ENCODE results near the gene CORO7.

The CORO7 gene

DNA sequence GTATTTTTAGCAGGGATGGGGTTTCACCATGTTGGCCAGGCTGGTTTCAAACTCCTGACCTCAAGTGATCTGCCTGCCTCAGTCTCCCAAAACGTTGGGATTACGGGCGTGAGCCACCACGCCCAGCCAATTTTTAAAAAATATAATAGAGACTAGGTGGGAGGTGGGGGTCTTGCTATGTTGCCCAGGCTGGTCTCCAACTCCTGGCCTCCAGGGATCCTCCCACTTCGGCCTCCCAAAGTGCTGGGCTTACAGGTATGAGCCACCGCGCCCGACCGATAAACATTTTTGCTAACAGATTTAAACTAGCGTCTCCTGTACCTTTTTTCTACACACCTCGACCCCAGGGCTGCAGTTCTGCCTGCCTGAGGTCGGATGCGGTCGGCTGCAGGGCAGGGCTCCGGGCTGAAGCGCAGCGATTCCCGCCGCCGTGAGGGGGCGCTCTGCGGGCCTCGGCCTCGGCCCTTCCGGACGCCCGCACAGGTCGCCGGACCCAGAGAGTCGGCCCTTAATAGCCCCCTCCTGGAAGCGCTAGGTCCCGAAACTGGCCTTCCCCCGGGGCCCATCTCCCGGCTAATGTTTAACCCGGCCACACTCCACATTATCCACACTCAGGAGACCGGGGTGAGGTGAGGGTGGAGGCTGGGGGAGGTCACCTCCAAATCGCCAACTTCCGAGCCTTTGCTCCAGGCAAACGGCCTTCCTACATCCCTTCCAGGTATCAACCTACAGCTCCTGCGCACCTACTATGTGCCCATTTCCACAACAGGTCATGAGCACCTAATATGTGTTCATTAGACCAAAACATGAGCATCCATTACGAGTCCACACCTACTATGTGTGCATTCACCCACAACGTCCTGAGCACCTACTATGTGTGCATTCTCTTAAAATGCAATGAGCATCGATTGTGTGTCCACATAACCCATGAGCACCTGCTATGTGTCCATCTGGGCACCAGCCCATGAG lies 102.5 kb downstream of the CORO7 start:
- CTCF ChIA-PET = interaction anchor here (0.6 kb wide), 1 partner anchor 77 kb away, joined by 4 read pairs; no protein-coding TSS in a partner anchor
- TF ChIP-seq ZNF384 (IDR thresholded peaks at IDR 0.05) (no peak), ARNT (IDR thresholded peaks at IDR 0.05) (0 out of 2 replicates have a peak, but pooled peaks have one; percentile 14)
- POLR2A ChIA-PET = interaction anchor here (1.4 kb wide), 1 partner anchor 14 kb away, joined by 4 read pairs; no protein-coding TSS in a partner anchor
- DNase-seq (ENCODE audit: extremely low spot score) = peak; percentile 80

DNA sequence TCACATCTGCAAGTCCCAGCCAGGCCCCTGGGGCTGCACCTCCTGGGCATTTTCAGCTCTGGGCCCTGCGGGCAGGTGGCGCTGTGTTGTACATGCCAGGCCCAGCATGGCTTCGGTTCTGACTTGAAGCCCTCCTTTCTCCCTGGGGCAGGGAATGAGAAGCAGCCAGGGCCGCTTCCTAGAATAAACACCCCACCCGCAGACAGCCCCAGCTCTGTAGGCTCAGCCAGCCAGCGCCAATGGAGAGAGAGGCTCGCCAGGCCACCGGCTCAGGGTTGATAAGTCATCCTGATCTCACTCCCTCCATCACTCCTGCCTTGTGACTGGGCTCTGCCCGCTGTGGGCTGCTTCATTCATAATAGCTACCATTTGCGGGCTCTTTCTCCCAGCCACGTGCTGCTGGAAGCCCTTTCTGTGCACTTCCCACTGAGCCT lies 106.5 kb downstream of the CORO7 start:
- CTCF ChIA-PET = interaction anchor here (0.9 to 1.4 kb wide), 2 partner anchors 11 to 52 kb away, joined by 3 to 4 read pairs; no protein-coding TSS in a partner anchor
- POLR2A ChIA-PET = interaction anchor here (1.1 to 1.2 kb wide), 2 partner anchors 38 to 126 kb away, joined by 3 to 4 read pairs; no protein-coding TSS in a partner anchor
- TF ChIP-seq FOXM1 (IDR thresholded peaks at IDR 0.05; ENCODE audit: borderline replicate concordance) (no peak), ZNF384 (IDR thresholded peaks at IDR 0.05) (no peak), SUZ12 (IDR thresholded peaks at IDR 0.05) (no peak), SP1 (IDR thresholded peaks at IDR 0.05) (no peak), HDGF (IDR thresholded peaks at IDR 0.05; ENCODE audit: borderline replicate concordance) (no peak), ELF4 (IDR thresholded peaks at IDR 0.05) (no peak), FOXA1 (IDR thresholded peaks at IDR 0.05) (no peak), NFRKB (IDR thresholded peaks at IDR 0.05) (no peak), LEF1 (IDR thresholded peaks at IDR 0.05; ENCODE audit: borderline replicate concordance) (no peak), TARDBP (IDR thresholded peaks at IDR 0.05) (no peak), L3MBTL2 (conservative IDR thresholded peaks at IDR 0.05) (no peak), FOXK2 (IDR thresholded peaks at IDR 0.05) (no peak), CTBP1 (IDR thresholded peaks at IDR 0.05; ENCODE audit: borderline replicate concordance) (no peak), ARNT (IDR thresholded peaks at IDR 0.05) (no peak)
- TF ChIP-seq, protein P1, sequence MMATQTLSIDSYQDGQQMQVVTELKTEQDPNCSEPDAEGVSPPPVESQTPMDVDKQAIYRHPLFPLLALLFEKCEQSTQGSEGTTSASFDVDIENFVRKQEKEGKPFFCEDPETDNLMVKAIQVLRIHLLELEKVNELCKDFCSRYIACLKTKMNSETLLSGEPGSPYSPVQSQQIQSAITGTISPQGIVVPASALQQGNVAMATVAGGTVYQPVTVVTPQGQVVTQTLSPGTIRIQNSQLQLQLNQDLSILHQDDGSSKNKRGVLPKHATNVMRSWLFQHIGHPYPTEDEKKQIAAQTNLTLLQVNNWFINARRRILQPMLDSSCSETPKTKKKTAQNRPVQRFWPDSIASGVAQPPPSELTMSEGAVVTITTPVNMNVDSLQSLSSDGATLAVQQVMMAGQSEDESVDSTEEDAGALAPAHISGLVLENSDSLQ (IDR thresholded peaks at IDR 0.05) = no peak
- DNase-seq (ENCODE audit: extremely low spot score) = peak; percentile 26

DNA sequence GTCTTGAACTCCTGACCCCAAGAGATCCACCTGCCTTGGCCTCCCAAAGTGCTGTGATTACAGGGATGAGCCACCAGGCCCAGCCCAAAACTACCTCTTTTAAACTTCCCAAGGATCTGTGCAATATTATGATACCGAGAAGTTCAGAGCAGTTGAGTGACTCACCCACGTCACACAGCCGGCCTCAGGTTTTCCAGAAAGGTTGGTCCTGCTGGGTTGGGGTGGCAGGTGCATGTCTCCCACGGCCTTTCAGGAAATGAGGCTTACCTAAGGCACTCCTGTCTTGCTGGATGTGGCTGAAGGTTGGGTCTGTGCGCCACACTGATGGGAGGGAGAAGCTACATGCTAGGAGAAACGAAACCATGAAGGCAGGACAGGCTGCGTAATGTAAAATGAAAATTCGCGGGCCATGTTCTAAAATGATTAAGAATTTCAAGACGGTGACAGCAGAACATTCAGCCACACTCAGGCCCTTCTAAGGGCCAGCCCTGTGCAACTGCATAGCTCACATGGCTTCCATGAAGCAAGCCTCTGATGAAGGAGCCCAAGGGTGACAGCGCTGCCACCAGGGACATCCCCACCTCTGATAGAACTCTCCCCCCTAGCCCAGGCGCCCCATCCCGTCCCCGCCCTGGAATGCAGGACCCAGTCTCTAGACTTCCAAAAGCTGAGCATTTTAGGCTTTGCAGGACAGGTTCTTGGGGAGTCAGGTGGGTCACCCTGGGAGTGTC lies 107.1 kb downstream of the CORO7 start:
- TF ChIP-seq CTBP1 (IDR thresholded peaks at IDR 0.05; ENCODE audit: borderline replicate concordance) = no peak
- no peak for TF ChIP-seq ZNF384 (IDR thresholded peaks at IDR 0.05)
- TF ChIP-seq SUZ12 (IDR thresholded peaks at IDR 0.05) = no peak
- no peak for TF ChIP-seq FOXA1 (IDR thresholded peaks at IDR 0.05)
- no peak for TF ChIP-seq NFRKB (IDR thresholded peaks at IDR 0.05)
- TF ChIP-seq TARDBP (IDR thresholded peaks at IDR 0.05) = no peak
- TF ChIP-seq, protein P1 (IDR thresholded peaks at IDR 0.05) = no peak
- no peak for TF ChIP-seq ELF4 (IDR thresholded peaks at IDR 0.05)
- TF ChIP-seq HDGF (IDR thresholded peaks at IDR 0.05; ENCODE audit: borderline replicate concordance) = no peak
- ChIA-PET POLR2A (interaction anchor here (1.1 to 2.1 kb wide), 4 partner anchors 12 to 126 kb away, joined by 3 to 10 read pairs (median 4); no protein-coding TSS in a partner anchor), CTCF (interaction anchor here (1.4 kb wide), 1 partner anchor 10 kb away, joined by 4 read pairs; no protein-coding TSS in a partner anchor)
- DNase-seq (ENCODE audit: extremely low spot score) = no peak

DNA sequence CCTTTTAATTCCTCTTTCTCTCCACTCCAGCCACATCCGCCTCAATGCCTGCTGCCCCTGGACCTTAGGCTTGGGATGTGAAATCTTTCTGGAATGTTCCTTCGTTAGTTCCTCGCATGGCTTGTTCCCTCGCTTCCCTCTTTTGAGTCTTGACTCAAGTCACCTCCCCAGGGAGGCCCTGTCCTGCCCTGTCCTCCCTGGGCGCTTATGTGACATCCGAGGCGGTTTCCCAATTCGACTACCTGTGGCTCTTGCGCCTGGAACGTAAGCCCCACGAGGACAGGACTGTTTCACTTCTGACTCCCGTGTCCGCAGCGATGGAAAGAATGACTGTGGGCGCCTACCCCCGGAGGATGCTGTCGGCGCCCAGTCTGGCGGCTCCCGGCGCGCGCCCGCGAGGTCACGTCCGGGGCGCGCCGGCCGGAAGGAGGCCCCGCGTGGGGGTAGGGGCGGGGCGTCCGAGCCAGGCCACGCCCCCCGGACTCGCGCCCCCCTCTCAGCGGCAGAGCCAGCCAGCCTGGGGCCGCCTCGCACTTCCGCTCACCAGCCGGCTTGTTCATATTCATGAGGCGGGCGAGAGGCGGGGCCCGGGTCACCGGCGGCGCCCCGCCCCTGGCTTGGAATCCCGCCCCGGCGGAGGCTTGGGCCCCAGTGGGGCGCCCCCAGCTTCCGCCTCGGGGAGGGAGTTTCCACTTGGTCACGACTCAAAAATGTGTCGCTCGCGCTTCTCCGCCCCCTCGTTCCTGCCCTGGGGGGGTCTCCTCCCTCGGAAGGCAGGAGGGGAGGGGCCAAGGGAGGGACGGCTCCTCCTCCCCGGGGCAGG lies 109.0 kb downstream of the CORO7 start:
- TF ChIP-seq CTBP1 (IDR thresholded peaks at IDR 0.05; ENCODE audit: borderline replicate concordance) (no peak), L3MBTL2 (conservative IDR thresholded peaks at IDR 0.05) (peak; percentile 42; the same call in 1 of the 2 replicates), HDGF (IDR thresholded peaks at IDR 0.05; ENCODE audit: borderline replicate concordance) (no peak)
- CTCF ChIA-PET = interaction anchor here (1.0 to 1.9 kb wide), 2 partner anchors 19 to 34 kb away, joined by 3 to 4 read pairs; no protein-coding TSS in a partner anchor
- POLR2A ChIA-PET = interaction anchor here (0.9 to 2.1 kb wide), 5 partner anchors 10 to 36 kb away, joined by 3 to 10 read pairs (median 3); no protein-coding TSS in a partner anchor
- peak; percentile 91 for DNase-seq (ENCODE audit: extremely low spot score)

DNA sequence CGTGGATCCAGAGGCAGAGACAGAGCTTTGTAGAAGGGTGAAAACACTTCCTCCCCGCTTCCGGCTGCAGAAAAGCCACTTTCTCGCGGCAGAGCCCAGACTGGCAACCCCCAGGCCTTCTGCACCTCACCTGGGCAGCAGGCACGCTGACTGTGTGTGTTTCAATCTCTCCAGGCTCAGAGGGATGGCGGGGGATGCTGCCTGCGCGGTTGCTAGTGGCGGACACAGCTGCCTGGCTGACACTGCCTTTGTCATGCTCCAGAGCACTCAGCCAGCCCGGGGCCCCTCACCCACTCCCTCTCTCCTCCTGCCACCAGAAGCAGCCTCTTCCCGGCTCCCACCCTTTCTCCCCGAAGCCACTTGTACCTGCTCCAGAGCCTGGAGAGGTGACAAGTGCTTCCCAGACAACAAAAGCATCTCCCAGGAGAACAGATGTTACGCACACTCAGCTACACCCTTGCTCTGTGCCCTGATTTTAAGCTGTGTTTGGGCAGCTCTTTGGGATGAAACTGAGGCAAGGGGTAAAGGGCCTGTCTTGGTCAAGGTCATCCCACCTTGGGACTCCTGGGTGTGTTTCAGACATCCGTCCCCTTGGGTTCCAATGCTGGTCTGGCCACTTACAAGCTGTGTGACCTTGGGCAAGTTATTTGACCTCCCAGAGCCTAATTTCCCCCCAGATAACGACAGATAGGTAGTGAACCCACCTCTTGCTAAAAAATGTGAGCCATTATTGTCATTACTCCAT lies 109.8 kb downstream of the CORO7 start:
- no peak for DNase-seq (ENCODE audit: extremely low spot score)
- no peak for TF ChIP-seq SP1 (IDR thresholded peaks at IDR 0.05)
- no peak for TF ChIP-seq BHLHE40 (IDR thresholded peaks at IDR 0.05; ENCODE audit: borderline replicate concordance)
- no peak for TF ChIP-seq SUZ12 (IDR thresholded peaks at IDR 0.05)
- ChIA-PET CTCF (interaction anchor here (1.9 kb wide), 1 partner anchor 18 kb away, joined by 4 read pairs; no protein-coding TSS in a partner anchor), POLR2A (interaction anchor here (0.9 to 2.1 kb wide), 2 partner anchors 16 to 32 kb away, joined by 3 to 4 read pairs; no protein-coding TSS in a partner anchor)
